Peyer's patch (tissue), 4 donors: ENCODE results near the gene CCDC93.

ENCODE experiments used
- POLR2A ChIP-seq, 2 donors: fragments of 450-650 bp; IDR thresholded peaks; one replicate each; pipeline ENCODE4 v1.5.1; 2017; ENCODE audit warnings: antibody characterized with exemption in 2 of 2, mild to moderate bottlenecking in 2 of 2, moderate library complexity in 2 of 2
- TF ChIP-seq, protein P1 (sequence below), 6 experiments: fragments of 450-650 bp in 4 of 6; fragments of 200-600 bp in 2 of 6; sonication (generic) in 1 of 6; IDR thresholded peaks; one replicate each; pipeline ENCODE4 v1.5.1; 2017 to 2019; ENCODE audit warnings: antibody characterized with exemption in 6 of 6, mild to moderate bottlenecking in 3 of 6, moderate library complexity in 1 of 6

DNA sequence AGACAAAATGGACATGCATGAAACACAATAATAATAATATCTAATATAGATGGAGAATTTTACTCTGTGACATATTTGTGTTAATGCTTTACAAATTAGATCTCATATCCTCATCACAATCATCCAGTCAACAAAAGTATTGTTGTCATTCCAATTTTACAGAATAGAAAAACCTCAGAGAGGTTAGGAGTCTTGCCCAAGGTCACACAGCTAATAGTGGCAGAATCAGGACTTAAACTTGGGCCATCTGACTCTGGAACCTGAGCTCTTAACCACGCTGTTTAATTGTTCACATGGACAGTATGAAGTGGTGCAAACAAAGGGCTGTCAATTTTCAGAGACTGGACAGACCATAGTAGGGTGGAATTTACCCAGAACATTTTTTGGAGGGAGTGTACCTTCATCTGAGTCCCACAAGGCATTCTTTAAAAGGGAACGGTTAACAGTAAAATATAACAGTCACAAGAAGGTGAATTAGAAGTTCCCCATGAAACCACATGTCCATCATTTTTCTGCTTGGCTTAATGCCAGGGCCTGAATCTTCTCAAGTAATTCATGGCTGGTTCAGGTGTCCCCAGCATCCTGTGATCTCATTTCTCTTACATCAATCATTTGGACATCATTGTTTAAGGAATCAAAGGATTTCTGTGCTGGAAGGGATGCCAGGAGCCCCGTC, 35.4 kb upstream of the CCDC93 start:
- no peak for TF ChIP-seq POLR2A (IDR thresholded peaks at IDR 0.05)
- TF ChIP-seq, protein P1, sequence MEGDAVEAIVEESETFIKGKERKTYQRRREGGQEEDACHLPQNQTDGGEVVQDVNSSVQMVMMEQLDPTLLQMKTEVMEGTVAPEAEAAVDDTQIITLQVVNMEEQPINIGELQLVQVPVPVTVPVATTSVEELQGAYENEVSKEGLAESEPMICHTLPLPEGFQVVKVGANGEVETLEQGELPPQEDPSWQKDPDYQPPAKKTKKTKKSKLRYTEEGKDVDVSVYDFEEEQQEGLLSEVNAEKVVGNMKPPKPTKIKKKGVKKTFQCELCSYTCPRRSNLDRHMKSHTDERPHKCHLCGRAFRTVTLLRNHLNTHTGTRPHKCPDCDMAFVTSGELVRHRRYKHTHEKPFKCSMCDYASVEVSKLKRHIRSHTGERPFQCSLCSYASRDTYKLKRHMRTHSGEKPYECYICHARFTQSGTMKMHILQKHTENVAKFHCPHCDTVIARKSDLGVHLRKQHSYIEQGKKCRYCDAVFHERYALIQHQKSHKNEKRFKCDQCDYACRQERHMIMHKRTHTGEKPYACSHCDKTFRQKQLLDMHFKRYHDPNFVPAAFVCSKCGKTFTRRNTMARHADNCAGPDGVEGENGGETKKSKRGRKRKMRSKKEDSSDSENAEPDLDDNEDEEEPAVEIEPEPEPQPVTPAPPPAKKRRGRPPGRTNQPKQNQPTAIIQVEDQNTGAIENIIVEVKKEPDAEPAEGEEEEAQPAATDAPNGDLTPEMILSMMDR (IDR thresholded peaks at IDR 0.05): no peak
